RWPE1 (cell line): ENCODE measurements around the gene CLASP1.
"Not testable (repeated sequence)": the region's sequence is repeated elsewhere in the genome, so short reads cannot be mapped to it uniquely, and the experiment has no call there.

Experiments used
- CTCF ChIA-PET: fragments of 350-600 bp; sonication (Branson Sonifier 250); formaldehyde crosslinking; extraction: SDS; loops from one replicate; lab custom pipeline; 2021; lab: Yijun Ruan, JAX
- POLR2A ChIA-PET: fragments of 400-600 bp; formaldehyde crosslinking; extraction: SDS; loops from one replicate; lab custom pipeline; 2020; ENCODE audit warnings: antibody characterized with exemption; ENCODE audit not compliant: low non-redundant PET; lab: Yijun Ruan, JAX
- DNase-seq: peaks from one replicate; pipeline ENCODE4 v3.0.0; 2012; ENCODE audit warnings: low spot score
- H3K27ac ChIP-seq: fragments of 450-650 bp; 2 replicates; pipeline ENCODE4 v1.5.1; 2017
- TF ChIP-seq, protein P1 (sequence below): fragments of 450-650 bp; conservative IDR thresholded peaks from 2 replicates; pipeline ENCODE4 v1.5.1; 2017; ENCODE audit warnings: low read depth, mild to moderate bottlenecking

CLASP1 gene

DNA sequence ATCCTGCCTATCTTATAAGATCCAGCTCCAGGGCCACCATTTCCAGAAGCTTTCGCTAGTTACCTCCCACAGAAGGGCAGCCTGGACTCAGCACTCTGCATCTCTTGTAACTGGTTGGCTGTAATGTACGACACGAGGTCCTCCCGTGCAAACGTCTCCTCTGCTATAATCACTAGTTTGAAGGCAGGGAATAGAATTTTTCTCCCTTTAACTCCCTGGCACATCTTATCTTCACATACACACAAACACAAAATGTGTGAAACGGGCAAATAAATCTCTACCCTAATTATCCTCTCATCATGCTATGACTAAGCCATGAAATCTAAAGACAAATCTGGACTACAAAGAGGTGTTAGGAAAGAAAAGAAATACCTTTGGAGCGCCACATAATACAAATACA is 81.8 kb downstream of the CLASP1 start:
- ChIA-PET CTCF (no interaction called here), POLR2A (no interaction called here)
- H3K27ac ChIP-seq, result no peak overlapping the region
- TF ChIP-seq, protein P1, sequence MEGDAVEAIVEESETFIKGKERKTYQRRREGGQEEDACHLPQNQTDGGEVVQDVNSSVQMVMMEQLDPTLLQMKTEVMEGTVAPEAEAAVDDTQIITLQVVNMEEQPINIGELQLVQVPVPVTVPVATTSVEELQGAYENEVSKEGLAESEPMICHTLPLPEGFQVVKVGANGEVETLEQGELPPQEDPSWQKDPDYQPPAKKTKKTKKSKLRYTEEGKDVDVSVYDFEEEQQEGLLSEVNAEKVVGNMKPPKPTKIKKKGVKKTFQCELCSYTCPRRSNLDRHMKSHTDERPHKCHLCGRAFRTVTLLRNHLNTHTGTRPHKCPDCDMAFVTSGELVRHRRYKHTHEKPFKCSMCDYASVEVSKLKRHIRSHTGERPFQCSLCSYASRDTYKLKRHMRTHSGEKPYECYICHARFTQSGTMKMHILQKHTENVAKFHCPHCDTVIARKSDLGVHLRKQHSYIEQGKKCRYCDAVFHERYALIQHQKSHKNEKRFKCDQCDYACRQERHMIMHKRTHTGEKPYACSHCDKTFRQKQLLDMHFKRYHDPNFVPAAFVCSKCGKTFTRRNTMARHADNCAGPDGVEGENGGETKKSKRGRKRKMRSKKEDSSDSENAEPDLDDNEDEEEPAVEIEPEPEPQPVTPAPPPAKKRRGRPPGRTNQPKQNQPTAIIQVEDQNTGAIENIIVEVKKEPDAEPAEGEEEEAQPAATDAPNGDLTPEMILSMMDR, result no peak
- DNase-seq, result no peak

GRCh38 chr2:121565389-121566250 is 83.6 kb downstream of the CLASP1 start:
- H3K27ac ChIP-seq, result no peak overlapping the region

GRCh38 chr2:121564905-121565304 is 84.4 kb downstream of the CLASP1 start:
- POLR2A ChIA-PET, result no interaction called here
- H3K27ac ChIP-seq, result no peak overlapping the region

More at GRCh38 chr2:121565389-121566250, 83.6 kb downstream of the CLASP1 start:
- no peak for DNase-seq
- POLR2A ChIA-PET, result no interaction called here
- TF ChIP-seq, protein P1, result no peak
- CTCF ChIA-PET, result no interaction called here

DNA sequence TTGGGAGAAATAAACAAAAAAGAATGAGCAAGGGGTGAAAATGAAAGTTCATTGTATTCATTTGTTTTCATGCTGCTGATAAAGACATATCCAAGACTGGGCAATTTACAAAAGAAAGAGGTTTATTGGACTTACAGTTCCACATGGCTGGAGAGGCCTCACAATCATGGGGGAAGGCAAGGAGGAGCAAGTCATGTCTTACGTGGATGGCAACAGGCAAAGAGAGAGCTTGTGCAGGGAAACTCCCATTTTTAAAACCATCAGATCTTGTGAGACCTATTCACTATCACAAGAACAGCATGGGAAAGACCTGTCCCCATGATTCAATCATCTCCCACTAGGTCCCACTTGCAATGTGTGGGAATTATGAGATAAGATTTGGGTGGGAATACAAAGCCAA is 85.5 kb downstream of the CLASP1 start:
- CTCF ChIA-PET, result interaction anchor here (0.7 kb wide), 1 partner anchor 435 kb away, joined by 4 read pairs; no protein-coding TSS in a partner anchor
- POLR2A ChIA-PET, DNase-seq, H3K27ac ChIP-seq: not testable (repeated sequence)

More at GRCh38 chr2:121564905-121565304, 84.4 kb downstream of the CLASP1 start:
- TF ChIP-seq, protein P1, result no peak
- CTCF ChIA-PET, result interaction anchor here (0.5 kb wide), 1 partner anchor 172 kb away, joined by 5 read pairs; the partner anchor contains the start of gene NIFK
- DNase-seq, result no peak

DNA sequence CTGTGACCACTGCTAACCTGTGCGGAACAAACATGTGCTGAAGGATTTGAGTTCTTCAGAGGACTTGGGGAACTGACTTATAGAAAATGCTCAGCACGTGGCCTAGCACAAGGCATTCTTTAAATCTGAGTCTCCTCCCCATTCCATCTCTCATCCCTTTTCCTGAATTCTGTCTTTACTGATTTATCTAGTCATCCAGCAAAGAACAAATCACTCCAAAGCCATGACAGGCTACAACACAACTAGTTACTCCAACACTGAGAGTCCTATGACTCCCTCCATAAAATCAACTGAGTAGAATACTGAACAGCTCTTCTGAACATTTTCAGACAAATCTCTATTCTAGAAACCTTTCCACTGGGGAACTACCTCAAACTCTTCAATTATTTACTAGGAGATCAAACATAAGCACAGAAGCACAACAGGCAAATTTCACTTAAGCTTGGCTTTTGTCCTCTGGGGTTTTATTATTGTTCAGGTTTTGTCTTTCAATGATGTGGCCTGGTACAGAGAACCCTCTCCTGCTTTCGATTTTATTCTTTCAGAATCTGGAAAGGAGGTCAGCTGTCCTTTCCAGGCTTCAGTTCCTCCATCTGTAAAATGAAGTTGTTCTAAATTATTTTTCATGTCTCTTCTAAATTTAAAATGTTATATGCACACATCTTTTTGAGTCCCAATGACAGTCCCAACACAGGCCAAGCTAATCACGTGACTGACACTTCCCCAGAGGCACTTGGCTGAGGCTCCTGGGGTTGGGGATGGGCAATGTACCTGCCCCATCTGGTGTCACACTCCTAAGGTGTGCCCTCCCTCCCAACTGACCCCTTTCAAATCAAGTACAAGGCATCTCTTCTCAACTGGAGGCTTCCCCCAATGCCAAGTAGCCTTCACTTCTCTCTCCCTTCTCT is 86.7 kb downstream of the CLASP1 start:
- POLR2A ChIA-PET, result no interaction called here

GRCh38 chr2:121561617-121562268 is 87.5 kb downstream of the CLASP1 start:
- POLR2A ChIA-PET, result no interaction called here
- CTCF ChIA-PET, result interaction anchor here (0.7 kb wide), 1 partner anchor 454 kb away, joined by 3 read pairs; no protein-coding TSS in a partner anchor
- H3K27ac ChIP-seq, result no peak overlapping the region
- TF ChIP-seq, protein P1, result no peak
- peak; percentile 17 for DNase-seq

More for the DNA sequence above, 86.7 kb downstream of the CLASP1 start:
- CTCF ChIA-PET, result interaction anchor here (0.7 kb wide), 1 partner anchor 455 kb away, joined by 3 read pairs; no protein-coding TSS in a partner anchor
- TF ChIP-seq, protein P1, result no peak
- DNase-seq, result no peak
- no peak overlapping the region for H3K27ac ChIP-seq
